GM19455 (cell line): Measurements from ENCODE around the gene IL18RAP.

Experiments used
- ATAC-seq: cut with Tn5 transposase; IDR thresholded peaks from one replicate; pipeline ENCODE4 v1.9.1; 2021; ENCODE audit not compliant: unreplicated experiment

The IL18RAP gene

GRCh38 chr2:102451968-102452367 lies 29.0 kb downstream of the IL18RAP start:
- ATAC-seq, result no peak

GRCh38 chr2:102453501-102453900 lies 30.5 kb downstream of the IL18RAP start:
- no peak for ATAC-seq

GRCh38 chr2:102455061-102455670 lies 32.2 kb downstream of the IL18RAP start:
- no peak for ATAC-seq

- ATAC-seq, result no peak
Measured at GRCh38 chr2:102460467-102460866, 37.5 kb downstream of the IL18RAP start.

GRCh38 chr2:102461188-102461587 lies 38.2 kb downstream of the IL18RAP start:
- no peak for ATAC-seq

- ATAC-seq, result no peak
Measured at GRCh38 chr2:102463160-102463559, 40.2 kb downstream of the IL18RAP start.

- no peak for ATAC-seq
Measured at GRCh38 chr2:102470168-102470567, 47.2 kb downstream of the IL18RAP start.

- ATAC-seq, result no peak
Measured at GRCh38 chr2:102473020-102473419, 50.1 kb downstream of the IL18RAP start, which contains the start of gene SLC9A4. TSS of gene SLC9A4 (plus strand) at chr2:102473226. CDS start at chr2:102473760, 534 bp downstream.

- no peak for ATAC-seq
Measured at GRCh38 chr2:102473631-102474030, 50.7 kb downstream of the IL18RAP start.

- ATAC-seq, result no peak
Measured at GRCh38 chr2:102474785-102475184, 51.8 kb downstream of the IL18RAP start.

- ATAC-seq, result no peak
Measured at GRCh38 chr2:102478686-102479470, 55.9 kb downstream of the IL18RAP start.

GRCh38 chr2:102480285-102481195 lies 57.6 kb downstream of the IL18RAP start:
- ATAC-seq, result no peak

- no peak for ATAC-seq
Measured at GRCh38 chr2:102481931-102482330, 59.0 kb downstream of the IL18RAP start.

GRCh38 chr2:102483086-102483485 lies 60.1 kb downstream of the IL18RAP start:
- ATAC-seq, result no peak

- ATAC-seq, result no peak
Measured at GRCh38 chr2:102484310-102485061, 61.5 kb downstream of the IL18RAP start.

GRCh38 chr2:102485147-102485785 lies 62.3 kb downstream of the IL18RAP start:
- no peak for ATAC-seq

GRCh38 chr2:102486941-102487702 lies 64.2 kb downstream of the IL18RAP start:
- no peak for ATAC-seq

GRCh38 chr2:102487761-102488462 lies 65.0 kb downstream of the IL18RAP start:
- no peak for ATAC-seq

- ATAC-seq, result no peak
Measured at GRCh38 chr2:102489646-102490045, 66.7 kb downstream of the IL18RAP start.
